WTC11 (cell line): ENCODE results near the gene IRF4.

Experiments
- ETV6 ChIP-seq: sonication (generic); formaldehyde crosslinking; IDR thresholded peaks from 2 replicates; pipeline ENCODE4 v1.8.1; 2022; ENCODE audit warnings: mild to moderate bottlenecking, missing genetic modification reagents
- ZNF138 ChIP-seq: sonication (generic); formaldehyde crosslinking; conservative IDR thresholded peaks from 2 replicates; pipeline ENCODE4 v1.8.1; 2022; ENCODE audit warnings: mild to moderate bottlenecking, moderate library complexity, missing genetic modification reagents
- TF ChIP-seq, protein P1 (sequence below): sonication (generic); formaldehyde crosslinking; IDR thresholded peaks from 2 replicates; pipeline ENCODE4 v1.8.0; 2023; ENCODE audit warnings: mild to moderate bottlenecking, missing genetic modification reagents
- TF ChIP-seq, protein P2 (sequence below): sonication (generic); formaldehyde crosslinking; IDR thresholded peaks from 2 replicates; pipeline ENCODE4 v1.8.1; 2022; ENCODE audit warnings: low read depth, missing genetic modification reagents, borderline replicate concordance

DNA sequence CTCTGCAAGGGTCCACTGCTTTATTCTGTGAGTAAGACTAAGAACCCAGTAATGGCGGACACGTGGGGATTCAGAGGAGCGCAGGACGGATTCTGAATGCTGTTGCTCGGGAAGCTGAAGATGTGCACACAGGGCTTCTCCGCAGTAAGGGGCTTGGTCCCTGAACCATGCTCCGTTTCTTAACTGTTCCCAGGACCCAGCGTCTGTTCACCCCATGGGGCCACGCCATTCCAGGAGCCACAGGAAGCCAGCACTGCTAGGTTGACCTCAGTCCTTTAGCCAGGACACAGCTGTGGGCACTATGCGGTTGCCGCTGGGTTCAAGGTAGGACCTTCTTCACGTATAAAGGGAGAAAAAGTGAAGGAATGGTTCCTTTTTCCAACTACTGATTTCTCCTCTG, 59.8 kb downstream of the IRF4 start:
- TF ChIP-seq, protein P1, sequence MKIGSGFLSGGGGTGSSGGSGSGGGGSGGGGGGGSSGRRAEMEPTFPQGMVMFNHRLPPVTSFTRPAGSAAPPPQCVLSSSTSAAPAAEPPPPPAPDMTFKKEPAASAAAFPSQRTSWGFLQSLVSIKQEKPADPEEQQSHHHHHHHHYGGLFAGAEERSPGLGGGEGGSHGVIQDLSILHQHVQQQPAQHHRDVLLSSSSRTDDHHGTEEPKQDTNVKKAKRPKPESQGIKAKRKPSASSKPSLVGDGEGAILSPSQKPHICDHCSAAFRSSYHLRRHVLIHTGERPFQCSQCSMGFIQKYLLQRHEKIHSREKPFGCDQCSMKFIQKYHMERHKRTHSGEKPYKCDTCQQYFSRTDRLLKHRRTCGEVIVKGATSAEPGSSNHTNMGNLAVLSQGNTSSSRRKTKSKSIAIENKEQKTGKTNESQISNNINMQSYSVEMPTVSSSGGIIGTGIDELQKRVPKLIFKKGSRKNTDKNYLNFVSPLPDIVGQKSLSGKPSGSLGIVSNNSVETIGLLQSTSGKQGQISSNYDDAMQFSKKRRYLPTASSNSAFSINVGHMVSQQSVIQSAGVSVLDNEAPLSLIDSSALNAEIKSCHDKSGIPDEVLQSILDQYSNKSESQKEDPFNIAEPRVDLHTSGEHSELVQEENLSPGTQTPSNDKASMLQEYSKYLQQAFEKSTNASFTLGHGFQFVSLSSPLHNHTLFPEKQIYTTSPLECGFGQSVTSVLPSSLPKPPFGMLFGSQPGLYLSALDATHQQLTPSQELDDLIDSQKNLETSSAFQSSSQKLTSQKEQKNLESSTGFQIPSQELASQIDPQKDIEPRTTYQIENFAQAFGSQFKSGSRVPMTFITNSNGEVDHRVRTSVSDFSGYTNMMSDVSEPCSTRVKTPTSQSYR (CRISPR knock-in tag) = no peak
- TF ChIP-seq ZNF138 (no peak), ETV6 (CRISPR knock-in tag) (no peak)
- TF ChIP-seq, protein P2, sequence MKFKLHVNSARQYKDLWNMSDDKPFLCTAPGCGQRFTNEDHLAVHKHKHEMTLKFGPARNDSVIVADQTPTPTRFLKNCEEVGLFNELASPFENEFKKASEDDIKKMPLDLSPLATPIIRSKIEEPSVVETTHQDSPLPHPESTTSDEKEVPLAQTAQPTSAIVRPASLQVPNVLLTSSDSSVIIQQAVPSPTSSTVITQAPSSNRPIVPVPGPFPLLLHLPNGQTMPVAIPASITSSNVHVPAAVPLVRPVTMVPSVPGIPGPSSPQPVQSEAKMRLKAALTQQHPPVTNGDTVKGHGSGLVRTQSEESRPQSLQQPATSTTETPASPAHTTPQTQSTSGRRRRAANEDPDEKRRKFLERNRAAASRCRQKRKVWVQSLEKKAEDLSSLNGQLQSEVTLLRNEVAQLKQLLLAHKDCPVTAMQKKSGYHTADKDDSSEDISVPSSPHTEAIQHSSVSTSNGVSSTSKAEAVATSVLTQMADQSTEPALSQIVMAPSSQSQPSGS = no peak
